CD4-positive, CD25-positive, alpha-beta regulatory T cell (primary cell): ENCODE measurements around the gene UBR2. TPM values are rescaled to one million over a fixed set of nuclear protein-coding genes. Genes with fewer than 3 reads are reported as not detected.

Experiments
- ATAC-seq, 2 donors: fragments of 150-1000 bp; cut with Tn5 transposase; one replicate each; pipeline ENCODE4 v1.10.0; 2021; ENCODE audit warnings: low read depth in 2 of 2, moderate number of reproducible peaks in 2 of 2, moderate library complexity in 1 of 2
- DNase-seq, 3 donors: peaks; one replicate each; pipeline versions ENCODE4 v3.0.0 to v3.0.0-alpha.2; 2012 to 2022; ENCODE audit warnings: mixed read lengths in 1 of 3
- H3K27ac ChIP-seq: one replicate; pipeline ENCODE4 v1.7.0; 2013; ENCODE audit warnings: mild to moderate bottlenecking, low read length; ENCODE audit not compliant: insufficient read depth, poor library complexity, severe bottlenecking
- H3K27me3 ChIP-seq: one replicate; pipeline ENCODE4 v1.7.0; 2013; ENCODE audit warnings: low read length; ENCODE audit not compliant: control insufficient read depth, insufficient read depth
- H3K36me3 ChIP-seq: one replicate; pipeline ENCODE4 v1.7.0; 2013; ENCODE audit warnings: mild to moderate bottlenecking, low read length, moderate library complexity; ENCODE audit not compliant: control insufficient read depth, insufficient read depth
- H3K4me1 ChIP-seq: 2 replicates; pipeline ENCODE4 v1.7.0; 2013; ENCODE audit warnings: mild to moderate bottlenecking, low read length; ENCODE audit not compliant: insufficient read depth, control insufficient read depth, poor library complexity, severe bottlenecking
- H3K4me3 ChIP-seq: one replicate; pipeline ENCODE4 v1.7.0; 2013; ENCODE audit warnings: low read depth, mild to moderate bottlenecking, low read length, moderate library complexity
- H3K9me3 ChIP-seq, 2 experiments: 1 replicate in 1 of 2; 2 replicates in 1 of 2; pipeline ENCODE4 v1.7.0; 2013; ENCODE audit warnings: low read length in 2 of 2, mild to moderate bottlenecking in 1 of 2, moderate library complexity in 1 of 2; ENCODE audit not compliant: control insufficient read depth in 2 of 2
- H3K27ac Mint-ChIP-seq, 3 donors: one replicate each; pipeline ENCODE4 v1.8.0; 2020 to 2022; ENCODE audit warnings: mild to moderate bottlenecking in 3 of 3, mixed read lengths in 3 of 3, moderate library complexity in 2 of 3
- H3K27me3 Mint-ChIP-seq: one replicate; pipeline ENCODE4 v1.8.0; 2022; ENCODE audit warnings: mild to moderate bottlenecking, mixed read lengths
- H3K36me3 Mint-ChIP-seq: one replicate; pipeline ENCODE4 v1.8.0; 2020; ENCODE audit warnings: mixed read lengths
- H3K4me1 Mint-ChIP-seq, 4 donors: one replicate each; pipeline ENCODE4 v1.8.0; 2020 to 2022; ENCODE audit warnings: mixed read lengths in 4 of 4, mild to moderate bottlenecking in 1 of 4
- H3K4me3 Mint-ChIP-seq, 4 donors: one replicate each; pipeline ENCODE4 v1.8.0; 2020 to 2022; ENCODE audit warnings: mild to moderate bottlenecking in 4 of 4, mixed read lengths in 4 of 4, moderate library complexity in 3 of 4
- H3K9me3 Mint-ChIP-seq, 7 donors: one replicate each; pipeline ENCODE4 v1.8.0; 2020 to 2022; ENCODE audit warnings: mixed read lengths in 7 of 7, mild to moderate bottlenecking in 3 of 7, moderate library complexity in 2 of 7
- polyA plus RNA-seq, 4 donors: library from polyadenylated mRNA; unstranded; fragments of 300-500 nt; fragmentation: Illumina TruSeq; gene quantifications; one replicate each; pipeline ENCODE4 v1.2.3, GENCODE V29; 2021
- total RNA-seq: library from RNA; stranded (reverse); gene quantifications from one replicate; pipeline ENCODE4 v1.2.3, GENCODE V29; 2022

The UBR2 gene
- total and polyA plus RNA-seq, 5 donors from 2014 or later: 9.9 to 50.2 (median 11.5) TPM

DNA sequence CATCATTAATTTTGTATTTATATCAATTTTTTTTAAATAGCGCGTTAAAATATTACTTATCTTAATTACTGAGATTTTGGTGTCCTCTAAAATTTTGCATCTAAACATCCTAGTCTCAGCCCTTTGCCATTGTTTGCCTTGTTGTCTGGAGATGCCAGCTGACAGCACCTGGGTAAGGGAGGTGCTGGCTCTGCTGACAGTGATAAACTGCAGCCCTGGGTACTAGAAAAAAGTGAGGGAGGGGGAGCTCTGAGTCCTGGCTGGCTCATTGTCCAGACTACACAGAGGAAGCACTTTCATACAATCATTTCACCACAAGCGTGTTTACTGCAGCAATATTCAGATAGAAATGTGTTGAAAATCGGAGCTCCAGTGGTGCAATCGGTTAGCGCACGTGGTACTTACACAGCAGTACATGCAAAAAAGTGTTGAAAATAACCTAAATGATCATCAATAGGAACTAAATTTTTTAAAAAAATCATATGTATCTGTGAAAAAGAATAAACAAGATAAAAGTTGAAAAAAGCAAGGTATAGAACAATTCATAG is 18.5 kb upstream of the UBR2 start:
- H3K27me3 ChIP-seq: peaks cover 3% of the 10 kb centered on the region
- ATAC-seq (no peak), DNase-seq (no peak)
- Mint-ChIP-seq H3K36me3 (no peaks in the 10 kb centered on the region), H3K9me3 (no peaks in the 10 kb centered on the region), H3K27ac (no peak overlapping the region), H3K4me3 (peak overlapping the region in 1 of 4 donors; percentile 17), H3K27me3 (peaks cover 8% of the 10 kb centered on the region), H3K4me1 (peaks cover 4 to 14% (median 9%) of the 10 kb centered on the region in 4 donors)
- no peak overlapping the region for H3K27ac ChIP-seq
- H3K4me3 ChIP-seq: no peak overlapping the region
- H3K9me3 ChIP-seq: no peaks in the 10 kb centered on the region
- H3K36me3 ChIP-seq: no peaks in the 10 kb centered on the region
- H3K4me1 ChIP-seq: peaks cover 11% of the 10 kb centered on the region

GRCh38 chr6:42547407-42548329 is 16.2 kb upstream of the UBR2 start:
- no peaks in the 10 kb centered on the region for H3K9me3 Mint-ChIP-seq
- peak; percentile 71 to 85 (median 85) for DNase-seq
- H3K27ac ChIP-seq: no peak overlapping the region
- ATAC-seq: peak; percentile 98
- peak overlapping the region in 2 of 3 donors; percentile 31 to 32 for H3K27ac Mint-ChIP-seq
- H3K27me3 Mint-ChIP-seq: peaks cover 12% of the 10 kb centered on the region
- no peaks in the 10 kb centered on the region for H3K27me3 ChIP-seq
- no peaks in the 10 kb centered on the region for H3K36me3 Mint-ChIP-seq
- no peaks in the 10 kb centered on the region for H3K36me3 ChIP-seq
- H3K4me1 ChIP-seq: peaks cover 11% of the 10 kb centered on the region
- H3K4me3 Mint-ChIP-seq: peak overlapping the region in 3 of 4 donors; percentile 29 to 70 (median 62)
- H3K4me3 ChIP-seq: peak overlapping the region; percentile 87
- no peaks in the 10 kb centered on the region for H3K9me3 ChIP-seq
- peaks cover 4 to 14% (median 9%) of the 10 kb centered on the region in 4 donors for H3K4me1 Mint-ChIP-seq

GRCh38 chr6:42550277-42550676 is 13.6 kb upstream of the UBR2 start:
- peaks cover 11% of the 10 kb centered on the region for H3K4me1 ChIP-seq
- Mint-ChIP-seq H3K4me3 (no peak overlapping the region), H3K4me1 (peaks cover 4 to 21% (median 12%) of the 10 kb centered on the region in 4 donors), H3K9me3 (no peaks in the 10 kb centered on the region), H3K27me3 (peaks cover 12% of the 10 kb centered on the region), H3K27ac (no peak overlapping the region), H3K36me3 (no peaks in the 10 kb centered on the region)
- H3K27me3 ChIP-seq: no peaks in the 10 kb centered on the region
- no peak overlapping the region for H3K4me3 ChIP-seq
- no peaks in the 10 kb centered on the region for H3K36me3 ChIP-seq
- ATAC-seq (no peak), DNase-seq (no peak)
- no peaks in the 10 kb centered on the region for H3K9me3 ChIP-seq
- no peak overlapping the region for H3K27ac ChIP-seq

DNA sequence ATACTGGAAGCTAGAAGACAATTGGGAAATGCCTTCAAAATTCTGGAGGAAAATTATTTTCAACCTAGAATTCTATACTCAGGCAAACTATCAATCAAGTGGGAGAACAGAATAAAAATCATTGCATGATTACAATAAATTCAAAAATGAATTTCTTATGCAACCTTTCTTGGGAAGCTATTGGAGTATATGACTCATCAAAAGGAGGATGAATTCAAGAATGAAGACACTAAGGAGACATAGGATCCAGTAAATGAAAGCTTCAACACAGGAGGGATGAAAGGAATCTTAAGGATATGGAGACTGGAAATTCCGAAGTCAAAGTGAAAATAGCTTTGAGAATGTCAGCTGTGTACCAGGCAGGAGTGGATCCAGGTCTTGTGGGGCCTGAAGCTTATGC is 12.6 kb upstream of the UBR2 start:
- no peak overlapping the region for H3K27ac ChIP-seq
- H3K4me3 ChIP-seq: no peak overlapping the region
- Mint-ChIP-seq H3K27me3 (peaks cover 12% of the 10 kb centered on the region), H3K27ac (no peak overlapping the region), H3K4me1 (peaks cover 6 to 30% (median 16%) of the 10 kb centered on the region in 4 donors), H3K36me3 (no peaks in the 10 kb centered on the region), H3K4me3 (no peak overlapping the region), H3K9me3 (no peaks in the 10 kb centered on the region)
- ATAC-seq (no peak), DNase-seq (no peak)
- H3K4me1 ChIP-seq: peaks cover 11% of the 10 kb centered on the region
- H3K9me3 ChIP-seq: no peaks in the 10 kb centered on the region
- H3K36me3 ChIP-seq: no peaks in the 10 kb centered on the region
- no peaks in the 10 kb centered on the region for H3K27me3 ChIP-seq

DNA sequence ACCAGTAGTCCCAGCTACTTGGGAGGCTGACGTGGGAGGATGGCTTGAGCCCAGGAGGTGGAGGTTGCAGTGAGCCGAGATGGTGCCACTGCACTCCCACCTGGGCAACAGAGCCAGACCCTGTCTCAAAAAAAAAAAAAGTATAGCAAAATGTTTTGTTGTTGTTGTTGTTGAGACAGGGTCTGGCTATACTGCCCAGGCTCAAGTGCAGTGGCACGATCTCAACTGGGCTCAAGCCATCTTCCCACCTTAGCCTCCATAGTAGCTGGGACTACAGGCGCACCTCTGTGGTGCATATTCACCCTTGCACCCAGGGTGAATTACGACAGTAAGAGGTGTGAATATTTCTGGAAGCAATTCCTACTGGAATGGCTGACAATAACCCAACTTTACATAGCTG is 11.4 kb upstream of the UBR2 start:
- no peak overlapping the region for H3K4me3 ChIP-seq
- ATAC-seq (no peak), DNase-seq (no peak)
- H3K4me1 ChIP-seq: peaks cover 7% of the 10 kb centered on the region
- H3K36me3 ChIP-seq: no peaks in the 10 kb centered on the region
- peaks cover 12% of the 10 kb centered on the region for H3K27me3 Mint-ChIP-seq
- H3K9me3 ChIP-seq: no peaks in the 10 kb centered on the region
- no peak overlapping the region for H3K27ac Mint-ChIP-seq
- no peaks in the 10 kb centered on the region for H3K27me3 ChIP-seq
- H3K9me3 Mint-ChIP-seq: no peaks in the 10 kb centered on the region
- no peak overlapping the region for H3K27ac ChIP-seq
- H3K36me3 Mint-ChIP-seq: no peaks in the 10 kb centered on the region
- H3K4me1 Mint-ChIP-seq: peaks cover 8 to 27% (median 13%) of the 10 kb centered on the region in 4 donors
- H3K4me3 Mint-ChIP-seq: no peak overlapping the region

- DNase-seq (peak; percentile 24 to 80 (median 39)), ATAC-seq (peak; percentile 57 to 64)
- Mint-ChIP-seq H3K27me3 (peaks cover 4% of the 10 kb centered on the region), H3K36me3 (no peaks in the 10 kb centered on the region), H3K9me3 (no peaks in the 10 kb centered on the region), H3K4me1 (peaks cover 0 to 18% (median 9%) of the 10 kb centered on the region in 4 donors), H3K4me3 (no peak overlapping the region), H3K27ac (peak overlapping the region in 2 of 3 donors; percentile 15 to 92)
- Histone ChIP-seq H3K27me3 (no peaks in the 10 kb centered on the region), H3K4me3 (no peak overlapping the region), H3K4me1 (no peaks in the 10 kb centered on the region), H3K36me3 (no peaks in the 10 kb centered on the region), H3K27ac (no peak overlapping the region), H3K9me3 (no peaks in the 10 kb centered on the region)
Observed at GRCh38 chr6:42555477-42556457, 8.1 kb upstream of the UBR2 start.

GRCh38 chr6:42556462-42556861 is 7.4 kb upstream of the UBR2 start:
- Histone ChIP-seq H3K4me1 (no peaks in the 10 kb centered on the region), H3K4me3 (no peak overlapping the region), H3K27ac (no peak overlapping the region), H3K9me3 (no peaks in the 10 kb centered on the region), H3K36me3 (no peaks in the 10 kb centered on the region), H3K27me3 (no peaks in the 10 kb centered on the region)
- no peak for ATAC-seq
- H3K4me1 Mint-ChIP-seq: peaks cover 0 to 18% (median 9%) of the 10 kb centered on the region in 4 donors
- no peaks in the 10 kb centered on the region for H3K9me3 Mint-ChIP-seq
- no peak overlapping the region for H3K27ac Mint-ChIP-seq
- no peak for DNase-seq
- peaks cover 4% of the 10 kb centered on the region for H3K27me3 Mint-ChIP-seq
- H3K4me3 Mint-ChIP-seq: no peak overlapping the region
- no peaks in the 10 kb centered on the region for H3K36me3 Mint-ChIP-seq
